GM23248 (cell line): ENCODE measurements around the gene CABP2. TPM values are rescaled to one million over a fixed set of nuclear protein-coding genes. Genes with fewer than 3 reads are reported as not detected.

Experiments used
- DNase-seq: peaks from one replicate; pipeline ENCODE4 v3.0.0-alpha.2; 2015
- H2AFZ ChIP-seq: fragments of 200-600 bp; sonication (generic); 2 replicates; pipeline ENCODE4 v1.6.1; 2016; ENCODE audit warnings: antibody characterized with exemption
- H3F3A ChIP-seq: fragments of 200-600 bp; sonication (generic); 2 replicates; pipeline ENCODE4 v1.6.1; 2016; ENCODE audit warnings: mild to moderate bottlenecking, antibody characterized with exemption, mixed run types; ENCODE audit not compliant: insufficient read depth
- H3K27ac ChIP-seq: fragments of 200-600 bp; sonication (generic); 2 replicates; pipeline ENCODE4 v1.5.1; 2016; ENCODE audit warnings: mild to moderate bottlenecking
- H3K27me3 ChIP-seq: fragments of 200-600 bp; sonication (generic); replicated peaks from 2 replicates; pipeline ENCODE4 v1.6.1; 2016; ENCODE audit warnings: mild to moderate bottlenecking; ENCODE audit not compliant: insufficient read depth
- H3K36me3 ChIP-seq: fragments of 200-600 bp; sonication (generic); 2 replicates; pipeline ENCODE4 v1.6.1; 2016; ENCODE audit warnings: low read depth, mild to moderate bottlenecking
- H3K4me1 ChIP-seq: fragments of 200-600 bp; sonication (generic); 2 replicates; pipeline ENCODE4 v1.6.1; 2016; ENCODE audit warnings: mild to moderate bottlenecking; ENCODE audit not compliant: insufficient read depth
- H3K4me2 ChIP-seq: fragments of 200-600 bp; sonication (generic); one replicate; pipeline ENCODE4 v1.6.1; 2016; ENCODE audit warnings: mild to moderate bottlenecking; ENCODE audit not compliant: unreplicated experiment
- H3K4me3 ChIP-seq: fragments of 200-600 bp; sonication (generic); 2 replicates; pipeline ENCODE4 v1.5.1; 2016; ENCODE audit warnings: mild to moderate bottlenecking
- H3K79me2 ChIP-seq: fragments of 200-600 bp; sonication (generic); 2 replicates; pipeline ENCODE4 v1.6.1; 2016; ENCODE audit warnings: mild to moderate bottlenecking; ENCODE audit not compliant: insufficient read depth
- H3K9ac ChIP-seq: fragments of 200-600 bp; sonication (generic); 2 replicates; pipeline ENCODE4 v1.6.1; 2016; ENCODE audit warnings: mild to moderate bottlenecking
- H3K9me2 ChIP-seq: fragments of 200-600 bp; sonication (generic); 2 replicates; pipeline ENCODE4 v1.6.1; 2016; ENCODE audit warnings: mixed run types, mild to moderate bottlenecking, moderate library complexity; ENCODE audit not compliant: insufficient read depth
- H3K9me3 ChIP-seq: fragments of 200-600 bp; sonication (generic); one replicate; pipeline ENCODE4 v1.6.1; 2017; ENCODE audit warnings: low read depth
- H4K20me1 ChIP-seq: fragments of 200-600 bp; sonication (generic); 2 replicates; pipeline ENCODE4 v1.6.0; 2016; ENCODE audit not compliant: insufficient read depth
- EZH2 ChIP-seq: fragments of 200-600 bp; sonication (generic); IDR thresholded peaks from 2 replicates; pipeline ENCODE4 v1.6.1; 2018; ENCODE audit warnings: antibody characterized with exemption, mild to moderate bottlenecking; ENCODE audit not compliant: insufficient read depth, poor library complexity, severe bottlenecking
- EZH2phosphoT487 ChIP-seq: fragments of 200-600 bp; sonication (generic); IDR thresholded peaks from 2 replicates; pipeline ENCODE4 v1.6.1; 2018; ENCODE audit warnings: antibody characterized with exemption, moderate library complexity, mild to moderate bottlenecking, low read depth; ENCODE audit not compliant: insufficient read depth
- WGBS, 2 experiments: methylation state at CpG; one replicate each; pipeline ENCODE4 v1.1.6; 2015 to 2017; ENCODE audit warnings: low lambda C conversion rate in 2 of 2, low coverage in 1 of 2; ENCODE audit errors: missing lambda C conversion rate in 2 of 2; 5-methylcytosine and 5-hydroxymethylcytosine counted together
- in situ Hi-C: fragments of 300-500 bp; cut with MboI; formaldehyde crosslinking; loops from 2 replicates; pipeline ENCODE4 v1.15.0; 2020
- polyA plus RNA-seq: library from polyadenylated mRNA; unstranded; fragments of >200 nt; fragmentation: Nextera tagmentation; extraction: Ambion mirVana; gene quantifications from 2 replicates; pipeline ENCODE4 v1.2.1, GENCODE V29; 2016
- total RNA-seq: library from RNA; depleted of rRNA; stranded (reverse); fragments of >200 nt; shearing (Covaris generic); gene quantifications from 2 replicates; pipeline ENCODE4 v1.2.3, GENCODE V29; 2014

The CABP2 gene
- total and polyA plus RNA-seq, 2 experiments from 2014 or later, result not detected

DNA sequence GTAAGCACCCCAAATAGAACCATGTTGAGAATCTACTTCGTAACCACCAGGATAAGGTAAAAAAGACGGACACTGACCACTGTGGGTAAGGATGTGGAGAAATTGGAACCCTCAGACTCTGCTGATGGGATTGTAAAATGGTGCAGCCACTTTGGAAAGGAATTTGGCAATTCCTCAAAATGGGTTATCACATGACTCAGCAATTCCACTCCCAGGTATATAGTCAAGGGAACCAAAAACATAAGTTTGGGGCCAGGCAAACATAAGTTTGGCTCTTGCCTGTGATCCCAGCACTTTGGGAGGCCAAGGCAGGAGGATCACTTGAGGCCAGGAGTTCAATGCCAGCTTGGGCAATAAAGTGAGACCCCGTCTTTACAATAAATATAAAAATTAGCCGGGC is 5.1 kb upstream of the CABP2 start:
- H3K9me3 ChIP-seq, result no peaks in the 10 kb centered on the region
- H3K79me2 ChIP-seq, result no peaks in the 10 kb centered on the region
- H3K27ac ChIP-seq, result no peak overlapping the region
- no peak overlapping the region for H3K4me2 ChIP-seq
- no peak overlapping the region for H3K4me3 ChIP-seq
- H3K9me2 ChIP-seq, result peaks cover 3% of the 10 kb centered on the region; the same call in 1 of the 2 replicates
- no peaks in the 10 kb centered on the region for H3K36me3 ChIP-seq
- H3K4me1 ChIP-seq, result 0 out of 2 replicates have a peak, but pooled peaks cover 3% of the 10 kb centered on the region
- H3K27me3 ChIP-seq, result 0 out of 2 replicates have a peak, but pooled peaks cover 4% of the 10 kb centered on the region
- WGBS, 2 experiments, result 73 to 78% methylated on average over 4 of the region's 4 CpGs
- in situ Hi-C loops, result no loop called here
- no peak overlapping the region for H3K9ac ChIP-seq
- TF ChIP-seq EZH2phosphoT487, result no peak
- no peak for TF ChIP-seq EZH2
- no peaks in the 10 kb centered on the region for H4K20me1 ChIP-seq
- no peaks in the 10 kb centered on the region; the same call in 1 of the 2 replicates for H3F3A ChIP-seq
- no peak for DNase-seq
- no peak overlapping the region for H2AFZ ChIP-seq

DNA sequence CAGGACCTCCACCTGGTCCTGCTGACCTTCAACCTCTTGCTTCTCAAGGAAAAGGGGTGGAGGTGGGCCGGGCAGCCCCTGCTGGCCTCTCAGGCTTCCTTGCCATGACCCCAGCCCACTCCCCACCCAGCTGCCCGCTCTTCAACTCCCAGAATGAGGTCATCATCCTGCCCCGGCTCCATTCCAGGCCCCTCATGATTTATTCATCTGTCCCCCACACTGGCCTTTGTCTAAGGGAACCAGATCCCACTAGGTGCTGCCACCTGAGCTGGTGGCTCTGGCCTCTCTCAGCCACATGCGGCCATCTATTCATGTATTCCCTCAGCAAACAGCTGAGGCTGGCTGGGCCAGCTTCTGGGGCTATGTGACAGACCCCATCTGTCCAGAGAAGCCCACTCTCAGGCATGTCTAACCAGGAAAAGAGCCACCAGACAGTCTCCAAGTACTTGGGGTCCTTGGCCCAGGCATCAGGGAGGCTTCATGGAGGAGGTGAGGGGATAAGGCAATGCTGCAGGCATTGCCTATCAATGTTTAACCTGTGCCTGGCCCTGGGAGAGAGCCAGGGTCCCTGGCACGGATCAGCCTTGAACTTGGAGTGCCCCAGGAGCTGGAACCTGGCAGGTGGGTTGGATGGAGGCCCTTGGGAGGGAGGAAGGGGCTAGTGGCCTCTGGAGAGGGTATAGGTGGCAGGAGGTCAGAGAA is 2.2 kb upstream of the CABP2 start:
- H3K79me2 ChIP-seq, result no peaks in the 10 kb centered on the region
- no peak overlapping the region for H2AFZ ChIP-seq
- H3K4me2 ChIP-seq, result no peak overlapping the region
- no peaks in the 10 kb centered on the region; the same call in 1 of the 2 replicates for H3F3A ChIP-seq
- no peaks in the 10 kb centered on the region for H3K36me3 ChIP-seq
- no peak overlapping the region for H3K27ac ChIP-seq
- H3K9me3 ChIP-seq, result no peaks in the 10 kb centered on the region
- no peak overlapping the region for H3K9ac ChIP-seq
- no peak for TF ChIP-seq EZH2
- TF ChIP-seq EZH2phosphoT487, result no peak
- H3K4me3 ChIP-seq, result no peak overlapping the region
- 12% methylated on average over 5 of the region's 5 CpGs for WGBS, 2 experiments
- 0 out of 2 replicates have a peak, but pooled peaks cover 3% of the 10 kb centered on the region for H3K4me1 ChIP-seq
- H3K9me2 ChIP-seq, result peaks cover 3% of the 10 kb centered on the region; the same call in 1 of the 2 replicates
- no peaks in the 10 kb centered on the region for H4K20me1 ChIP-seq
- in situ Hi-C loops, result no loop called here
- DNase-seq, result no peak
- no peaks in the 10 kb centered on the region for H3K27me3 ChIP-seq

DNA sequence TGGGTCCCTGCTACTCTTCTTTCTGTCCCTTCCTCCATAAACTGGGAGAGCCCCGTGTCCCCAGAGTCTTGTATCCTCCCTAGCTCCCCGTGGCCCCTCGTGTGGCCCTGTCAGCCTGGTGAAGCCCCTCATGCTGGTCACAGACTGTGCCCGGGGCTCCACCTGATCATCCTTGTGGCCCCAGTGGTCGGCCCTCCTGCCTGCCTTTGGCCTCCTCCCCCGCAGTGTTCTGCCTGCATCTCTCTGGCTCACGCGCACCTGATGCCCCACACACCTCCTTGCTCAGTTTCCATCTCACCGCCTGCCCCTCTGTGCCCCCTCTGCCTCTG is 1.2 kb upstream of the CABP2 start:
- WGBS, 2 experiments, result 71 to 74% methylated on average over 7 to 9 of the region's 9 CpGs
- H2AFZ ChIP-seq, result no peak overlapping the region
- no peaks in the 10 kb centered on the region for H3K79me2 ChIP-seq
- H3K36me3 ChIP-seq, result no peaks in the 10 kb centered on the region
- H4K20me1 ChIP-seq, result no peaks in the 10 kb centered on the region
- H3K27me3 ChIP-seq, result no peaks in the 10 kb centered on the region
- no peaks in the 10 kb centered on the region for H3K4me1 ChIP-seq
- in situ Hi-C loops, result no loop called here
- no peak for TF ChIP-seq EZH2
- TF ChIP-seq EZH2phosphoT487, result no peak
- no peak overlapping the region for H3K4me2 ChIP-seq
- H3F3A ChIP-seq, result no peaks in the 10 kb centered on the region; the same call in 1 of the 2 replicates
- H3K9me2 ChIP-seq, result peaks cover 3% of the 10 kb centered on the region; the same call in 1 of the 2 replicates
- H3K4me3 ChIP-seq, result no peak overlapping the region
- H3K27ac ChIP-seq, result no peak overlapping the region
- DNase-seq, result no peak
- H3K9ac ChIP-seq, result no peak overlapping the region
- no peaks in the 10 kb centered on the region for H3K9me3 ChIP-seq

DNA sequence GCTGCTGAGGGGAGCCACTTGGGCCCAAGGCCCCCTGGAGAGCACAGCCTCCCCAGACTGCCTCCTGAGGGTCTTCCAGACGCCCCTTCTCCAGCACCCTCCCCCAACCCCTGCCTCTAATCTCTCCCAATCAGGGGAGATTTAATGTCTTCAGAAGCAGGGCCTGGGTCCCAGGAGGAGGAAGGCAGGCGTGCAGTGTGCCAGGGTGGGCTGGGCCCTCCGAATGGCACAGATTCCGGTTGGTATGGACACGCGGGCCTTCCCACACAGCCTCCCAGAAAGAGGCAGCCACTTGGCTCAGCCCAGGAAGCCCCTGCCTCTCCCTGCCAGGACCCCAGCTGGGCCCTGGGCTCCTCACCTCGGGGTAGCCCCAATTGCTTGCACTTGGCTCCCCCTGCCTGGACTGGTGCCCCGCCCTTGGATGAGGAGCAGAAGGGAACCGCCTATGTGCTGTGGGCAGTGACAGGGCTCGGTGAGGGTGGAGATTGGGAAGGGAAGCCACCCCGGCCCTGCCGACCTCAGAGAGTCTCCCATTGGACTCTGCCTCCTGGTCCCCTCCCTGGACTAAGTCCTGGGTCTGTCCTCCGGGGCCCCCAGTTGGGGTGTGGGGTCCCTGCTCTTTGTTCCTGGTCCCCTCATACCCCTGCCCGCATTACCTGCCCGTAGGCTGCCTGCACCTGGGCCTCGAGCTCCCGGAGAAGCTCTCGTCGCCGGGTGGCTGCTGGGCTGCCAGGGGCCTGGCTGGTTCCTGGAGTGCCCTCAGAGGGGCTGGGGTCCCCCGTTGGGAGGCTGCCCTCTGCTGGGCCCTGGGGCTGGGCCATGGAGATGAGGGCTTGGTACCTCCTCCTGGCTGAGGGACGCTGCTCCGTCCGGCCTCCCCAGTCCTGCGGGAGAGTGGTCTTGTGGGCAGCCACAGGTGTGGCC is 572 bp upstream of the CABP2 start:
- Histone ChIP-seq H3K9me2 (peaks cover 3% of the 10 kb centered on the region; the same call in 1 of the 2 replicates), H4K20me1 (no peaks in the 10 kb centered on the region), H3K9me3 (no peaks in the 10 kb centered on the region), H3K4me1 (no peaks in the 10 kb centered on the region), H2AFZ (no peak overlapping the region), H3K4me2 (no peak overlapping the region), H3K79me2 (no peaks in the 10 kb centered on the region), H3K9ac (no peak overlapping the region), H3F3A (no peaks in the 10 kb centered on the region), H3K27ac (no peak overlapping the region), H3K36me3 (no peaks in the 10 kb centered on the region), H3K27me3 (no peaks in the 10 kb centered on the region), H3K4me3 (no peak overlapping the region)
- in situ Hi-C loops, result no loop called here
- TF ChIP-seq EZH2phosphoT487, result no peak
- TF ChIP-seq EZH2, result no peak
- WGBS, 2 experiments, result 48 to 62% methylated on average over 21 to 24 of the region's 25 CpGs
- no peak for DNase-seq
